PC-9 (cell line): ENCODE results near the gene TCEAL4.

Experiments
- EZH2 ChIP-seq: fragments of 200-600 bp; sonication (generic); IDR thresholded peaks from 2 replicates; pipeline ENCODE4 v1.8.0; 2017; ENCODE audit warnings: antibody characterized with exemption, low read depth
- TF ChIP-seq, protein P1 (sequence below): fragments of 200-600 bp; sonication (generic); conservative IDR thresholded peaks from 2 replicates; pipeline ENCODE4 v1.6.1; 2017; ENCODE audit warnings: mixed run types, antibody characterized with exemption, mild to moderate bottlenecking, moderate library complexity

DNA sequence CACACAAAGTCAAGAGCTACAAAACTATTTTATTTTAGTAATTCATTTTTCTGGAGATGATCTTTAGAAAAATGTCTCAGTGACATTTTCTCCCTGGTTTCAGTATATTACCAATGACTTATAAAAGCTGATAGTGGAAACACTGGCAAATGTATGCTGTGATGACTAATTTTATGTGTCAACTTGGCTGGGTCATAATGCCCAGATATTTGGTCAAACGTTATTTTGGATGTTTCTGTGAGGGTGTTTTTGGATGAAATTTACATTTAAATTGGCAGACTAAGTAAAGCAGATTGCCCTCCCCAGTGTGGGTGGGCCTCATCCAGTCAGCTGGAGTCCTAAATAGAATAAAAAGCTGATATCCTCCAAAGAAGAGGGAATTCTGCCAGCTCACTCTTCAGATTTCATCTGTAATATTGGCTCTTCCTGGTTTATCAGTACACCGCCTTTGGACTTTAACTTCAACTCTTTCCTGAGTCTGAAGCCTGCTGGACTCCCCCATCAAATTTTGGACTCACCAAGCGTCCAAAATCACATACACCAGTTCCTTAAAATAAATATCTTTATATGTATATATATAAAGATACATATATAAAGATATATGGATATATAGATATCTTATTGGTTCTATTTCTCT is 34.8 kb upstream of the TCEAL4 start:
- TF ChIP-seq, protein P1, sequence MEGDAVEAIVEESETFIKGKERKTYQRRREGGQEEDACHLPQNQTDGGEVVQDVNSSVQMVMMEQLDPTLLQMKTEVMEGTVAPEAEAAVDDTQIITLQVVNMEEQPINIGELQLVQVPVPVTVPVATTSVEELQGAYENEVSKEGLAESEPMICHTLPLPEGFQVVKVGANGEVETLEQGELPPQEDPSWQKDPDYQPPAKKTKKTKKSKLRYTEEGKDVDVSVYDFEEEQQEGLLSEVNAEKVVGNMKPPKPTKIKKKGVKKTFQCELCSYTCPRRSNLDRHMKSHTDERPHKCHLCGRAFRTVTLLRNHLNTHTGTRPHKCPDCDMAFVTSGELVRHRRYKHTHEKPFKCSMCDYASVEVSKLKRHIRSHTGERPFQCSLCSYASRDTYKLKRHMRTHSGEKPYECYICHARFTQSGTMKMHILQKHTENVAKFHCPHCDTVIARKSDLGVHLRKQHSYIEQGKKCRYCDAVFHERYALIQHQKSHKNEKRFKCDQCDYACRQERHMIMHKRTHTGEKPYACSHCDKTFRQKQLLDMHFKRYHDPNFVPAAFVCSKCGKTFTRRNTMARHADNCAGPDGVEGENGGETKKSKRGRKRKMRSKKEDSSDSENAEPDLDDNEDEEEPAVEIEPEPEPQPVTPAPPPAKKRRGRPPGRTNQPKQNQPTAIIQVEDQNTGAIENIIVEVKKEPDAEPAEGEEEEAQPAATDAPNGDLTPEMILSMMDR: no peak
- TF ChIP-seq EZH2: no peak
